ENCODE data around the gene SLC43A3. TPM values are rescaled to one million over a fixed set of nuclear protein-coding genes. Genes with fewer than 3 reads are reported as not detected.

SLC43A3 gene
- total and polyA plus RNA-seq, 9 of the 15 experiments (the other 6 are each of a cell fraction or from before 2014, with no cell fraction given) = 63.7 to 281 (median 139) TPM

GRCh38 chr11:57407010-57407920 lies 19.7 kb downstream of the SLC43A3 start:
- TSS peak; percentile 71 for BruUV-seq (replicated peaks)

More at GRCh38 chr11:57407010-57407920, 19.7 kb downstream of the SLC43A3 start:
- no peak overlapping the region for H3K27ac ChIP-seq (ENCODE audit: extremely low read depth, low read depth, low read length)
- H2AFZ ChIP-seq (ENCODE audit: low read depth, low read length) = no peak overlapping the region
- no peak overlapping the region; a peak in 1 of 4 replicates for H3K9ac ChIP-seq (ENCODE audit: insufficient read depth in 1 of 2, low read depth in 2 of 2, low read length in 2 of 2)
- CTCF ChIA-PET (ENCODE audit: low intra/inter-chr PET ratio) = no interaction called here
- POLR2A ChIA-PET = interaction anchor here (1.5 kb wide), 5 partner anchors 10 to 20 kb away, joined by 3 to 8 read pairs (median 4); no protein-coding TSS in a partner anchor
- no peak for TF ChIP-seq PHB2 (IDR thresholded peaks at IDR 0.05; ENCODE audit: low read depth)
- no peak for TF ChIP-seq EZH2 (IDR thresholded peaks at IDR 0.05; ENCODE audit: borderline replicate concordance, low read depth, low read length)
- 0 out of 2 replicates have a peak, but pooled peaks have one; percentile 28 for TF ChIP-seq POLR2A (conservative IDR thresholded peaks at IDR 0.05)
- peak; percentile 62 for TF ChIP-seq ESRRA (IDR thresholded peaks at IDR 0.05; ENCODE audit: borderline replicate concordance, low read depth)
- no peak for TF ChIP-seq MCM3 (IDR thresholded peaks at IDR 0.05)
- TF ChIP-seq BCL6 (CRISPR knock-in tag; IDR thresholded peaks at IDR 0.05) = no peak
- TF ChIP-seq NFYB (IDR thresholded peaks at IDR 0.05; ENCODE audit: extremely low read depth, insufficient read length) = no peak
- no peak for TF ChIP-seq BRF1 (IDR thresholded peaks at IDR 0.05; ENCODE audit: borderline replicate concordance, extremely low read depth, insufficient read length)
- TF ChIP-seq ZBTB5 (IDR thresholded peaks at IDR 0.05) = no peak
- no peaks in the 10 kb centered on the region for H3K9me1 ChIP-seq (ENCODE audit: control insufficient read depth, insufficient read depth, low read length)
- H3K27me3 ChIP-seq (ENCODE audit: control insufficient read depth in 2 of 2, insufficient read depth in 2 of 2, low read length in 2 of 2) = no peaks in the 10 kb centered on the region; a peak in 1 of 5 replicates
- H3K4me2 ChIP-seq (ENCODE audit: insufficient read depth, low read length) = no peak overlapping the region
- H3K36me3 ChIP-seq (ENCODE audit: control insufficient read depth, insufficient read depth, low read length) = peaks cover 70% of the 10 kb centered on the region
- FAIRE-seq = no peak
- intact Hi-C loops (cut with micrococcal nuclease) = no loop called here
- H3K4me3 ChIP-seq = no peak overlapping the region
- 0 out of 3 replicates have a peak, but pooled peaks have one; percentile 5 for ATAC-seq
- no peaks in the 10 kb centered on the region for H3K79me2 ChIP-seq (ENCODE audit: control insufficient read depth, insufficient read depth, low read length)
- no peaks in the 10 kb centered on the region for H3K9me3 ChIP-seq (replicated peaks; ENCODE audit: control insufficient read depth, insufficient read depth, low read depth, low read length)
- no peaks in the 10 kb centered on the region for H4K20me1 ChIP-seq (replicated peaks; ENCODE audit: control insufficient read depth, insufficient read depth, low read length)
- H3K4me1 ChIP-seq (replicated peaks in 1 of 2; ENCODE audit: control insufficient read depth in 2 of 2, insufficient read depth in 2 of 2, low read length in 2 of 2) = peaks cover 12 to 22% of the 10 kb centered on the region in 2 experiments; a peak in 4 of 5 replicates
- no peak for DNase-seq (ENCODE audit: extremely low read depth in 1 of 4, low spot score in 3 of 4)
- in situ Hi-C loops (cut with MboI) = no loop called here
- WGBS (ENCODE audit: insufficient coverage, low coverage, missing lambda C conversion rate) = 85% methylated on average over 9 of the region's 9 CpGs

All from K562 (cell line).